ENCODE measurements around the gene EMILIN1.

- TF ChIP-seq CTCF (IDR thresholded peaks at IDR 0.05) (no peak), POLR2A (IDR thresholded peaks at IDR 0.05) (no peak)
Observed at GRCh38 chr2:27083410-27084296, 5.2 kb downstream of the EMILIN1 start.
